Astrocyte (in vitro differentiated cells and primary cell): ENCODE measurements around the gene CLEC16A.

Source experiments
- EZH2 ChIP-seq: IDR thresholded peaks from 2 replicates; pipeline ENCODE4 v1.6.1; 2012; ENCODE audit warnings: mild to moderate bottlenecking, low read length, inconsistent platforms; ENCODE audit not compliant: insufficient read depth
- TF ChIP-seq, protein P1 (sequence below): IDR thresholded peaks from 2 replicates; pipeline ENCODE4 v1.5.1; 2011; ENCODE audit warnings: low read depth, mild to moderate bottlenecking, inconsistent platforms, low read length, moderate library complexity; ENCODE audit not compliant: insufficient read depth

DNA sequence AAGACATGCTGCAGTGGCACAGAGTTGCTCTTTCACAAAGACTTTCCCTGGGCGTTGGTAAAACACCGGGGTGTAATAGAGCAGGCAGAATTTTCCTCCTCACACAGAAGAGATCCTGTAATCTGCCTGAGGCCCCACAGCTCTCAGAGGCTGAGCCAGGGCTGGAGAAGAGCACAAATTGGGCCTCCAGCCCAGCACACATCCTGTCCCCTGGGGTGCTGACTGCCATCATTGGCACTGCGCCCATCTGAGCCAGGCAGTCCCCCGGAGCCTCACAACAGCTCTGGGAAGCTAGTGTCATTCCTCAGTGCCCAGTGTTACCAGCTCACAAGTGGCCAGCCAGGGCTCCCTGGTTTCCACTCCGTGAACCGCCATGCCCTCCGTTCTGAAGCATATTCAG lies 192.2 kb downstream of the CLEC16A start:
- TF ChIP-seq, protein P1, sequence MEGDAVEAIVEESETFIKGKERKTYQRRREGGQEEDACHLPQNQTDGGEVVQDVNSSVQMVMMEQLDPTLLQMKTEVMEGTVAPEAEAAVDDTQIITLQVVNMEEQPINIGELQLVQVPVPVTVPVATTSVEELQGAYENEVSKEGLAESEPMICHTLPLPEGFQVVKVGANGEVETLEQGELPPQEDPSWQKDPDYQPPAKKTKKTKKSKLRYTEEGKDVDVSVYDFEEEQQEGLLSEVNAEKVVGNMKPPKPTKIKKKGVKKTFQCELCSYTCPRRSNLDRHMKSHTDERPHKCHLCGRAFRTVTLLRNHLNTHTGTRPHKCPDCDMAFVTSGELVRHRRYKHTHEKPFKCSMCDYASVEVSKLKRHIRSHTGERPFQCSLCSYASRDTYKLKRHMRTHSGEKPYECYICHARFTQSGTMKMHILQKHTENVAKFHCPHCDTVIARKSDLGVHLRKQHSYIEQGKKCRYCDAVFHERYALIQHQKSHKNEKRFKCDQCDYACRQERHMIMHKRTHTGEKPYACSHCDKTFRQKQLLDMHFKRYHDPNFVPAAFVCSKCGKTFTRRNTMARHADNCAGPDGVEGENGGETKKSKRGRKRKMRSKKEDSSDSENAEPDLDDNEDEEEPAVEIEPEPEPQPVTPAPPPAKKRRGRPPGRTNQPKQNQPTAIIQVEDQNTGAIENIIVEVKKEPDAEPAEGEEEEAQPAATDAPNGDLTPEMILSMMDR, result no peak
- no peak for TF ChIP-seq EZH2
